CD4-positive, CD25-positive, alpha-beta regulatory T cell (primary cell): ENCODE measurements around the gene CA7. TPM values are rescaled to one million over a fixed set of nuclear protein-coding genes. Genes with fewer than 3 reads are reported as not detected.

Experiments used
- ATAC-seq, 2 donors: fragments of 150-1000 bp; cut with Tn5 transposase; one replicate each; pipeline ENCODE4 v1.10.0; 2021; ENCODE audit warnings: low read depth in 2 of 2, moderate number of reproducible peaks in 2 of 2, moderate library complexity in 1 of 2
- DNase-seq, 3 donors: peaks; one replicate each; pipeline versions ENCODE4 v3.0.0 to v3.0.0-alpha.2; 2012 to 2022; ENCODE audit warnings: mixed read lengths in 1 of 3
- H3K27ac ChIP-seq: one replicate; pipeline ENCODE4 v1.7.0; 2013; ENCODE audit warnings: mild to moderate bottlenecking, low read length; ENCODE audit not compliant: insufficient read depth, poor library complexity, severe bottlenecking
- H3K27me3 ChIP-seq: one replicate; pipeline ENCODE4 v1.7.0; 2013; ENCODE audit warnings: low read length; ENCODE audit not compliant: control insufficient read depth, insufficient read depth
- H3K36me3 ChIP-seq: one replicate; pipeline ENCODE4 v1.7.0; 2013; ENCODE audit warnings: mild to moderate bottlenecking, low read length, moderate library complexity; ENCODE audit not compliant: control insufficient read depth, insufficient read depth
- H3K4me1 ChIP-seq: 2 replicates; pipeline ENCODE4 v1.7.0; 2013; ENCODE audit warnings: mild to moderate bottlenecking, low read length; ENCODE audit not compliant: insufficient read depth, control insufficient read depth, poor library complexity, severe bottlenecking
- H3K4me3 ChIP-seq: one replicate; pipeline ENCODE4 v1.7.0; 2013; ENCODE audit warnings: low read depth, mild to moderate bottlenecking, low read length, moderate library complexity
- H3K9me3 ChIP-seq, 2 experiments: 1 replicate in 1 of 2; 2 replicates in 1 of 2; pipeline ENCODE4 v1.7.0; 2013; ENCODE audit warnings: low read length in 2 of 2, mild to moderate bottlenecking in 1 of 2, moderate library complexity in 1 of 2; ENCODE audit not compliant: control insufficient read depth in 2 of 2
- H3K27ac Mint-ChIP-seq, 3 donors: one replicate each; pipeline ENCODE4 v1.8.0; 2020 to 2022; ENCODE audit warnings: mild to moderate bottlenecking in 3 of 3, mixed read lengths in 3 of 3, moderate library complexity in 2 of 3
- H3K27me3 Mint-ChIP-seq: one replicate; pipeline ENCODE4 v1.8.0; 2022; ENCODE audit warnings: mild to moderate bottlenecking, mixed read lengths
- H3K36me3 Mint-ChIP-seq: one replicate; pipeline ENCODE4 v1.8.0; 2020; ENCODE audit warnings: mixed read lengths
- H3K4me1 Mint-ChIP-seq, 4 donors: one replicate each; pipeline ENCODE4 v1.8.0; 2020 to 2022; ENCODE audit warnings: mixed read lengths in 4 of 4, mild to moderate bottlenecking in 1 of 4
- H3K4me3 Mint-ChIP-seq, 4 donors: one replicate each; pipeline ENCODE4 v1.8.0; 2020 to 2022; ENCODE audit warnings: mild to moderate bottlenecking in 4 of 4, mixed read lengths in 4 of 4, moderate library complexity in 3 of 4
- H3K9me3 Mint-ChIP-seq, 7 donors: one replicate each; pipeline ENCODE4 v1.8.0; 2020 to 2022; ENCODE audit warnings: mixed read lengths in 7 of 7, mild to moderate bottlenecking in 3 of 7, moderate library complexity in 2 of 7
- polyA plus RNA-seq, 4 donors: library from polyadenylated mRNA; unstranded; fragments of 300-500 nt; fragmentation: Illumina TruSeq; gene quantifications; one replicate each; pipeline ENCODE4 v1.2.3, GENCODE V29; 2021
- total RNA-seq: library from RNA; stranded (reverse); gene quantifications from one replicate; pipeline ENCODE4 v1.2.3, GENCODE V29; 2022

Gene CA7
- total and polyA plus RNA-seq, 5 donors from 2014 or later: not detected

- H3K27me3 ChIP-seq: no peaks in the 10 kb centered on the region
- no peaks in the 10 kb centered on the region for H3K4me1 Mint-ChIP-seq
- no peaks in the 10 kb centered on the region for H3K36me3 ChIP-seq
- ATAC-seq (no peak), DNase-seq (no peak)
- no peak overlapping the region for H3K4me3 Mint-ChIP-seq
- no peaks in the 10 kb centered on the region for H3K9me3 Mint-ChIP-seq
- no peaks in the 10 kb centered on the region for H3K9me3 ChIP-seq
- H3K4me3 ChIP-seq: no peak overlapping the region
- H3K27ac Mint-ChIP-seq: no peak overlapping the region
- H3K27ac ChIP-seq: no peak overlapping the region
- H3K36me3 Mint-ChIP-seq: no peaks in the 10 kb centered on the region
- H3K27me3 Mint-ChIP-seq: peaks cover 1% of the 10 kb centered on the region
- no peaks in the 10 kb centered on the region for H3K4me1 ChIP-seq
Measured at GRCh38 chr16:66853261-66854139, 9.3 kb downstream of the CA7 start.

DNA sequence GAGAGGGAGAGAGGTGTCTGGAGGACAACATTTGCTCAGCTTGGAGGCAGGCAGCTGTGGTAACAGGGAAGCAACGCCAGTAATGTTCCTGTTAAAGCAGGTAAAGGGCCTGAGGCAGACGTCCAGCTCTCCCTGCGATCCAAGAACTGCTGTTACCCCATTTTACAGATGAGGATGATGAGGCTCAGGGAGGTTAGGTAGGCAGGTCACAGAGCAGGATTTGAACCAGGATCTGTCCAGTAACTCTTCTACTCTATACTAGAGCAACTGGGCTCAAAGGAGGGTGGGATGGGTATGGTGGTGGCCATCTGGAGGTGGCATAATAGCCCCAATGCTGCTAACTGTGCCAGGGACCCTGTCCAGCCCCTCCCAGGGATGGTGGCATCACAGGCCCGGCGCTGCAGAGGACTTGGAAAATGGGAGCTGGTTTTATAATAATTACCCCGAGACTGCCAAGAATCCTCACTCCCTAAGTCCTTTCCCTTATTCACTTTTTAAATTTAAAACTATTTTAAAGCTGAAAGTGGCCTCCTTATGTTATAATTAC lies 12.0 kb downstream of the CA7 start:
- DNase-seq (no peak), ATAC-seq (no peak)
- H3K36me3 Mint-ChIP-seq: no peaks in the 10 kb centered on the region
- Histone ChIP-seq H3K27me3 (no peaks in the 10 kb centered on the region), H3K4me1 (no peaks in the 10 kb centered on the region), H3K27ac (no peak overlapping the region), H3K9me3 (no peaks in the 10 kb centered on the region), H3K4me3 (no peak overlapping the region), H3K36me3 (no peaks in the 10 kb centered on the region)
- H3K27ac Mint-ChIP-seq: peak overlapping the region in 1 of 3 donors; percentile 66
- H3K4me3 Mint-ChIP-seq: no peak overlapping the region
- no peaks in the 10 kb centered on the region for H3K27me3 Mint-ChIP-seq
- H3K9me3 Mint-ChIP-seq: no peaks in the 10 kb centered on the region
- no peaks in the 10 kb centered on the region for H3K4me1 Mint-ChIP-seq

DNA sequence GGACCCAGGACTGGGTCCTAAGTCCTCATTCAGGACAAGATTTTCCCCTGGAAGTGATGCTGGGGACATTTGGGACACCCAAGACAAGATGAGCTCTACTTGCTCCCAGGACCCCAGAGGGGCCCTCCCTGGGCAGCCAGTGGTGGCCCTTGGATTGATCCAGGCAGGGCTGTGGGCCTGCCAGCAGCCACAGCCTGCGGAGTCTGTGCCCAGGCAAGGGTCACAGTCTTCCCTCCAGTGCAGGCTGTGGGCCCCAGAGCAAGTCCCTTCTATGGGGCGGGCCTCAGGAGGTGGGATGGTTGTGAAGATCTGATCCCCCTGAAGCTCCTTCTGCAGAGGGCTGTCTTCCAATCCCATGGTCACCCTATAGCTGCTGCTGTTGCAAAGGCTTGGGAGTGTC lies 12.6 kb downstream of the CA7 start:
- Mint-ChIP-seq H3K4me3 (no peak overlapping the region), H3K27ac (peak overlapping the region in 1 of 3 donors; percentile 22), H3K9me3 (no peaks in the 10 kb centered on the region), H3K4me1 (no peaks in the 10 kb centered on the region), H3K36me3 (no peaks in the 10 kb centered on the region), H3K27me3 (no peaks in the 10 kb centered on the region)
- Histone ChIP-seq H3K4me1 (no peaks in the 10 kb centered on the region), H3K27ac (no peak overlapping the region), H3K9me3 (no peaks in the 10 kb centered on the region), H3K27me3 (no peaks in the 10 kb centered on the region), H3K4me3 (no peak overlapping the region), H3K36me3 (no peaks in the 10 kb centered on the region)
- no peak for ATAC-seq
- DNase-seq: no peak

- Histone ChIP-seq H3K9me3 (no peaks in the 10 kb centered on the region), H3K27ac (no peak overlapping the region), H3K4me3 (no peak overlapping the region), H3K4me1 (no peaks in the 10 kb centered on the region), H3K27me3 (no peaks in the 10 kb centered on the region), H3K36me3 (no peaks in the 10 kb centered on the region)
- Mint-ChIP-seq H3K27ac (no peak overlapping the region), H3K4me1 (no peaks in the 10 kb centered on the region), H3K36me3 (no peaks in the 10 kb centered on the region), H3K27me3 (no peaks in the 10 kb centered on the region), H3K4me3 (no peak overlapping the region), H3K9me3 (no peaks in the 10 kb centered on the region)
- DNase-seq (no peak), ATAC-seq (no peak)
Measured at GRCh38 chr16:66857437-66857836, 13.2 kb downstream of the CA7 start.

DNA sequence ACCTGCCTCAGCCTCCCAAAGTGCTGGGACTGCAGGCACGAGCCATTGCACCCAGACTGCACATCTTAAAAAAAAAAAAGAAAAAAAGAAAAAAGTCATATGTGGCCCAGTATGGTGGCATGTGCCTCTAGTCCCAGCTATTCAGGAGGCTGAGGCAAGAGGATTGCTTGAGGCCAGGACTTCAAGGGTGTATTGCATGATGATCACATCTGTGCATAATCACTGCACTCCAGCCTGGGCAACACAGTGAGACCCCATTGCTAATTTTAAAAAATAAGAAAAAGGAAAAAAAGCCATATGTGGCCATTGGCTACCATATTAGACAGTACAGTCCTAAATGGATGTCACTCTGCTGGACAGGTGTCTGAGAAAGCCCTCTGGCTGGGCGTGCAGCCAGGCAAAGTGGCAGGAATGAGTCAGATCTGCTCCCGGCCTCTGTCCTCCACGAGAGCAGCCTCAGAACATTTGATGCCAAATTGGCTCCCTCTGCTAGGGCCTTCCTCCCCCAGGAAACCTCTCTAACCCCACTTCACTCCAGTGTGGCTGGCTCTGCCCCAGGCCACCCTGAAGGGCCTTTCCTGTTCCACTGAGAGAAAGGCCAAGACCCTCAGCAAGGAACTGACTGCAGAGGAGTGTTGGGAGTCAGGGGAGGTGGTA lies 14.7 kb downstream of the CA7 start:
- Mint-ChIP-seq H3K9me3 (no peaks in the 10 kb centered on the region), H3K27me3 (no peaks in the 10 kb centered on the region), H3K4me1 (no peaks in the 10 kb centered on the region), H3K4me3 (no peak overlapping the region), H3K36me3 (no peaks in the 10 kb centered on the region), H3K27ac (no peak overlapping the region)
- H3K9me3 ChIP-seq: no peaks in the 10 kb centered on the region
- no peaks in the 10 kb centered on the region for H3K27me3 ChIP-seq
- H3K36me3 ChIP-seq: no peaks in the 10 kb centered on the region
- H3K4me3 ChIP-seq: no peak overlapping the region
- DNase-seq (no peak), ATAC-seq (no peak)
- H3K4me1 ChIP-seq: no peaks in the 10 kb centered on the region
- H3K27ac ChIP-seq: no peak overlapping the region

DNA sequence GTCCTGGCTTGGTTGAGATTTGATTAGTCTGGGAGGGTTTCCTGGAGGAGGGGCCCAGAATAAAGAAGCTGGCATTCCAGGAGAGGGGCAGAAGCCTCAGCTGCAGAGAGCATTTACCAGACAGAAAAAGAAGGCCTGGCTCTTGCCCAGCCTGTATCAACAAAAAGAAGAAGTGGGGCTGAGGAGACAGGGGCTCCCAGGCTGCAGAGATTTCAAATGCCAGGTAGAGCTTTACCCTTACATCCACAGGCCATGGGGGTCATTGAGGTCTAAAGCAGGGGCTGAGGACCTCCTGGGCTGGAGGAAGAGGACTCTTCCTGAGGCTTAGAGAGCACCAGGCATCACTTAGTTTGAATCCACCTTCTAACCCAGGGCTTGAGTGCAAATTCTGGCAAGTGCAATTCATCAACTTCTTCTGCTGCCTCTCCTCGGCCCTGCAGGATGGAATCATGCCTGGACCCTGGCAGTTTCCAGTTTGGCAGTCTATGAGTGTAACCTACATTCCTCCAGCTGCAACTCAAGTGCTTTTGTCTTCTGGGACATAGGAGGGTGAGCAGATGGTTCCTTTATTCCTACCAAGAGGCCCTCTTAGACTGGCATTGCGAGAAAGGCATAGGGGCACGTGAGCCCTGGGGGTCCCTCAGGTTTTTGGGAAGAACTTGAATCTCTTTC lies 15.3 kb downstream of the CA7 start:
- H3K4me1 Mint-ChIP-seq: no peaks in the 10 kb centered on the region
- no peaks in the 10 kb centered on the region for H3K27me3 Mint-ChIP-seq
- no peak for ATAC-seq

GRCh38 chr16:66862023-66862520 lies 17.9 kb downstream of the CA7 start:
- Mint-ChIP-seq H3K4me3 (no peak overlapping the region), H3K27me3 (no peaks in the 10 kb centered on the region)
- no peak for ATAC-seq

More for the DNA sequence above, 15.3 kb downstream of the CA7 start:
- H3K27ac Mint-ChIP-seq: no peak overlapping the region
- Histone ChIP-seq H3K4me1 (no peaks in the 10 kb centered on the region), H3K9me3 (no peaks in the 10 kb centered on the region), H3K27me3 (no peaks in the 10 kb centered on the region), H3K4me3 (no peak overlapping the region), H3K27ac (no peak overlapping the region), H3K36me3 (no peaks in the 10 kb centered on the region)
- H3K9me3 Mint-ChIP-seq: no peaks in the 10 kb centered on the region
- no peak for DNase-seq
- H3K4me3 Mint-ChIP-seq: no peak overlapping the region
- H3K36me3 Mint-ChIP-seq: no peaks in the 10 kb centered on the region

More at GRCh38 chr16:66862023-66862520, 17.9 kb downstream of the CA7 start:
- no peak for DNase-seq
- Mint-ChIP-seq H3K27ac (peak overlapping the region in 1 of 3 donors; percentile 14), H3K36me3 (no peaks in the 10 kb centered on the region), H3K4me1 (no peaks in the 10 kb centered on the region), H3K9me3 (no peaks in the 10 kb centered on the region)
- Histone ChIP-seq H3K36me3 (no peaks in the 10 kb centered on the region), H3K4me1 (no peaks in the 10 kb centered on the region), H3K27me3 (no peaks in the 10 kb centered on the region), H3K9me3 (no peaks in the 10 kb centered on the region), H3K27ac (no peak overlapping the region), H3K4me3 (no peak overlapping the region)
